GM18507 (cell line): Measurements from ENCODE around the gene SLC5A12.
A peak's percentile ranks its signal among the peaks of the same experiment; 100 is the strongest.
"Not testable (repeated sequence)": the region's sequence is repeated elsewhere in the genome, so short reads cannot be mapped to it uniquely, and the experiment has no call there.

Experiments used
- DNase-seq: peaks from one replicate; pipeline ENCODE4 v3.0.0; 2011; ENCODE audit warnings: low read depth; ENCODE audit not compliant: insufficient read length; ENCODE audit errors: extremely low spot score
- FAIRE-seq: peaks from 2 replicates; lab custom pipeline; 2011; peaks lifted over from hg19 to GRCh38; lab: Jason Lieb, UNC

The SLC5A12 gene

GRCh38 chr11:26675233-26675928 is 46.5 kb downstream of the SLC5A12 start:
- FAIRE-seq (no peak), DNase-seq (no peak)

- no peak for FAIRE-seq
- DNase-seq: no peak
These were observed 55.9 kb downstream of the SLC5A12 start for GRCh38 chr11:26665946-26666345.

GRCh38 chr11:26665036-26665435 is 56.8 kb downstream of the SLC5A12 start:
- no peak for FAIRE-seq
- no peak for DNase-seq

- no peak for DNase-seq
- FAIRE-seq: no peak
These were observed 58.9 kb downstream of the SLC5A12 start for GRCh38 chr11:26662916-26663315.

GRCh38 chr11:26655287-26655686 is 66.6 kb downstream of the SLC5A12 start:
- FAIRE-seq (no peak), DNase-seq (no peak)

GRCh38 chr11:26651916-26652315 is 69.9 kb downstream of the SLC5A12 start:
- DNase-seq: no peak
- FAIRE-seq: no peak

GRCh38 chr11:26649884-26650283 is 72.0 kb downstream of the SLC5A12 start:
- peak; percentile 14 for DNase-seq
- FAIRE-seq: peak; percentile 56

GRCh38 chr11:26643314-26643713 is 78.5 kb downstream of the SLC5A12 start:
- not testable (repeated sequence) for DNase-seq, FAIRE-seq

- DNase-seq (no peak), FAIRE-seq (no peak)
These were observed 89.1 kb downstream of the SLC5A12 start for GRCh38 chr11:26632691-26633159.

- DNase-seq (no peak), FAIRE-seq (no peak)
These were observed 95.5 kb downstream of the SLC5A12 start for GRCh38 chr11:26626346-26626745.

GRCh38 chr11:26623076-26623659 is 98.7 kb downstream of the SLC5A12 start:
- no peak for FAIRE-seq
- no peak for DNase-seq

- DNase-seq: no peak
- no peak for FAIRE-seq
These were observed 99.7 kb downstream of the SLC5A12 start for GRCh38 chr11:26622181-26622580.

GRCh38 chr11:26621132-26621531 is 100.7 kb downstream of the SLC5A12 start:
- no peak for FAIRE-seq

GRCh38 chr11:26620282-26621045 is 101.4 kb downstream of the SLC5A12 start:
- no peak for DNase-seq
- no peak for FAIRE-seq

More at GRCh38 chr11:26621132-26621531, 100.7 kb downstream of the SLC5A12 start:
- DNase-seq: no peak

- no peak for DNase-seq
- no peak for FAIRE-seq
These were observed 103.4 kb downstream of the SLC5A12 start for GRCh38 chr11:26618441-26618840.
